Kidney (tissue), 14 donors: Measurements from ENCODE around the gene SLCO3A1. TPM values are rescaled to one million over a fixed set of nuclear protein-coding genes. Genes with fewer than 3 reads are reported as not detected.

Source experiments
- DNase-seq, 5 donors: peaks; one replicate each; pipeline ENCODE4 v3.0.0-alpha.2; 2013 to 2020
- FAIRE-seq: peaks from 2 replicates; lab custom pipeline; 2012; peaks lifted over from hg19 to GRCh38; lab: Jason Lieb, UNC
- H3K27ac ChIP-seq, 2 donors: one replicate each; pipeline ENCODE4 v1.7.0; 2013; ENCODE audit warnings: low read depth in 2 of 2, low read length in 2 of 2, inconsistent platforms in 1 of 2
- H3K27me3 ChIP-seq: one replicate; pipeline ENCODE4 v1.7.1; 2013; ENCODE audit warnings: low read length, inconsistent platforms; ENCODE audit not compliant: control insufficient read depth, insufficient read depth
- H3K36me3 ChIP-seq, 3 donors: one replicate each; pipeline versions ENCODE4 v1.7.0 to v1.7.1; 2013; ENCODE audit warnings: low read length in 3 of 3, control low read depth in 1 of 3, inconsistent platforms in 1 of 3; ENCODE audit not compliant: insufficient read depth in 3 of 3, control insufficient read depth in 2 of 3
- H3K4me1 ChIP-seq, 3 donors: one replicate each; pipeline versions ENCODE4 v1.7.0 to v1.7.1; 2013; ENCODE audit warnings: low read length in 3 of 3, inconsistent platforms in 1 of 3, low read depth in 1 of 3; ENCODE audit not compliant: control insufficient read depth in 2 of 3, insufficient read depth in 2 of 3
- H3K4me3 ChIP-seq, 3 donors: one replicate each; pipeline versions ENCODE4 v1.7.0 to v1.8.1; 2013; ENCODE audit warnings: low read length in 3 of 3, control low read depth in 1 of 3, inconsistent platforms in 1 of 3
- H3K9ac ChIP-seq, 3 donors: one replicate each; pipeline versions ENCODE4 v1.7.0 to v1.7.1; 2013; ENCODE audit warnings: low read length in 3 of 3, control low read depth in 1 of 3, inconsistent platforms in 1 of 3
- H3K9me3 ChIP-seq, 3 donors: one replicate each; pipeline versions ENCODE4 v1.7.0 to v1.7.1; 2013; ENCODE audit warnings: low read length in 3 of 3, control low read depth in 1 of 3, inconsistent platforms in 1 of 3; ENCODE audit not compliant: control insufficient read depth in 2 of 3, insufficient read depth in 1 of 3
- intact Hi-C: fragments of 100-400 bp; cut with DNase I; formaldehyde crosslinking; loops from one replicate; pipeline ENCODE4 v1.11.1; 2022
- polyA plus RNA-seq: library from polyadenylated mRNA; stranded (reverse); fragments of 350-450 nt; fragmentation: Illumina TruSeq; extraction: RNeasy Lipid Tissue Mini Kit (QIAGEN cat#74804); gene quantifications from one replicate; pipeline ENCODE4 v1.2.3, GENCODE V29; 2014; ENCODE audit warnings: low read depth, low replicate concordance; ENCODE audit not compliant: insufficient read depth
- total RNA-seq: library from RNA; stranded (reverse); fragmentation: NEBNext Ultra II Directional; extraction: Animal tissue kit (Norgen Biotek cat#: 25700); gene quantifications from one replicate; pipeline ENCODE4 v1.2.1, GENCODE V29; 2021
- TF ChIP-seq, protein P1 (sequence below): IDR thresholded peaks from 3 replicates; pipeline ENCODE4 v1.5.1; 2012; ENCODE audit warnings: mild to moderate bottlenecking, moderate library complexity, borderline replicate concordance; ENCODE audit not compliant: insufficient read depth; ENCODE audit errors: extremely low read depth
- donor health status: control.
- donor health status: control.
- donor health status: control.
- donor health status: control.
- donor health status: control.
- donor health status: DM: yes; HTN: yes; CAD: no.
- donor health status: Normal renal cell carcinoma (clear cell type).

The SLCO3A1 gene
- total and polyA plus RNA-seq, 2 donors from 2014 or later = 12.8 to 59.4 TPM

GRCh38 chr15:92142242-92143232 is 289.0 kb downstream of the SLCO3A1 start:
- Histone ChIP-seq H3K27ac (no peak overlapping the region), H3K9ac (no peak overlapping the region), H3K36me3 (no peaks in the 10 kb centered on the region), H3K9me3 (no peaks in the 10 kb centered on the region), H3K4me1 (no peaks in the 10 kb centered on the region), H3K4me3 (no peak overlapping the region), H3K27me3 (no peaks in the 10 kb centered on the region)
- TF ChIP-seq, protein P1, sequence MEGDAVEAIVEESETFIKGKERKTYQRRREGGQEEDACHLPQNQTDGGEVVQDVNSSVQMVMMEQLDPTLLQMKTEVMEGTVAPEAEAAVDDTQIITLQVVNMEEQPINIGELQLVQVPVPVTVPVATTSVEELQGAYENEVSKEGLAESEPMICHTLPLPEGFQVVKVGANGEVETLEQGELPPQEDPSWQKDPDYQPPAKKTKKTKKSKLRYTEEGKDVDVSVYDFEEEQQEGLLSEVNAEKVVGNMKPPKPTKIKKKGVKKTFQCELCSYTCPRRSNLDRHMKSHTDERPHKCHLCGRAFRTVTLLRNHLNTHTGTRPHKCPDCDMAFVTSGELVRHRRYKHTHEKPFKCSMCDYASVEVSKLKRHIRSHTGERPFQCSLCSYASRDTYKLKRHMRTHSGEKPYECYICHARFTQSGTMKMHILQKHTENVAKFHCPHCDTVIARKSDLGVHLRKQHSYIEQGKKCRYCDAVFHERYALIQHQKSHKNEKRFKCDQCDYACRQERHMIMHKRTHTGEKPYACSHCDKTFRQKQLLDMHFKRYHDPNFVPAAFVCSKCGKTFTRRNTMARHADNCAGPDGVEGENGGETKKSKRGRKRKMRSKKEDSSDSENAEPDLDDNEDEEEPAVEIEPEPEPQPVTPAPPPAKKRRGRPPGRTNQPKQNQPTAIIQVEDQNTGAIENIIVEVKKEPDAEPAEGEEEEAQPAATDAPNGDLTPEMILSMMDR = no peak
- intact Hi-C loops = no loop called here
- FAIRE-seq = no peak
- DNase-seq = no peak

- Histone ChIP-seq H3K9ac (no peak overlapping the region), H3K27ac (no peak overlapping the region), H3K36me3 (no peaks in the 10 kb centered on the region), H3K9me3 (no peaks in the 10 kb centered on the region), H3K27me3 (no peaks in the 10 kb centered on the region), H3K4me1 (no peaks in the 10 kb centered on the region), H3K4me3 (no peak overlapping the region)
- DNase-seq (no peak), FAIRE-seq (no peak)
- TF ChIP-seq, protein P1 = no peak
- intact Hi-C loops = no loop called here
Measured at GRCh38 chr15:92143765-92144164, 290.3 kb downstream of the SLCO3A1 start.

- intact Hi-C loops = no loop called here
- Histone ChIP-seq H3K27me3 (no peaks in the 10 kb centered on the region), H3K27ac (no peak overlapping the region), H3K4me1 (no peaks in the 10 kb centered on the region), H3K36me3 (no peaks in the 10 kb centered on the region), H3K9me3 (no peaks in the 10 kb centered on the region), H3K9ac (no peak overlapping the region), H3K4me3 (no peak overlapping the region)
- TF ChIP-seq, protein P1 = no peak
- FAIRE-seq (no peak), DNase-seq (no peak)
Measured at GRCh38 chr15:92146511-92147150, 293.1 kb downstream of the SLCO3A1 start.
